Lower lobe of right lung (tissue), 2 donors: Measurements from ENCODE around the gene FCF1. TPM values are rescaled to one million over a fixed set of nuclear protein-coding genes. Genes with fewer than 3 reads are reported as not detected.

Experiments
- ATAC-seq, 2 donors: fragments of 200-7000 bp; cut with Tn5 transposase; one replicate each; pipeline ENCODE4 v1.9.1; 2020 to 2022; ENCODE audit warnings: mild to moderate bottlenecking in 2 of 2, moderate library complexity in 2 of 2
- DNase-seq: peaks from one replicate; pipeline ENCODE4 v3.0.0-alpha.2; 2020
- H3K27ac ChIP-seq: fragments of 200-600 bp; one replicate; pipeline ENCODE4 v1.8.0; 2022
- H3K27me3 ChIP-seq: fragments of 200-600 bp; one replicate; pipeline ENCODE4 v1.8.0; 2022; ENCODE audit warnings: low read depth
- H3K36me3 ChIP-seq: fragments of 200-600 bp; one replicate; pipeline ENCODE4 v1.8.0; 2022; ENCODE audit warnings: mild to moderate bottlenecking
- H3K4me1 ChIP-seq: fragments of 200-600 bp; one replicate; pipeline ENCODE4 v1.8.0; 2022
- H3K4me3 ChIP-seq: fragments of 200-600 bp; one replicate; pipeline ENCODE4 v1.8.0; 2022; ENCODE audit warnings: mild to moderate bottlenecking
- H3K9me3 ChIP-seq: fragments of 200-600 bp; one replicate; pipeline ENCODE4 v1.8.0; 2022
- intact Hi-C: fragments of 100-400 bp; cut with DNase I; formaldehyde crosslinking; loops from one replicate; pipeline ENCODE4 v1.11.0; 2022
- total RNA-seq: library from RNA; stranded (reverse); fragmentation: NEBNext Ultra II Directional; extraction: Animal tissue kit (Norgen Biotek cat#: 25700); gene quantifications from one replicate; pipeline ENCODE4 v1.2.1, GENCODE V29; 2021
- TF ChIP-seq, protein P1 (sequence below): fragments of 200-600 bp; IDR thresholded peaks from one replicate; pipeline ENCODE4 v1.8.0; 2022; ENCODE audit warnings: antibody characterized with exemption, mild to moderate bottlenecking
- donor health status: DM: no; HTN: yes; CAD: no; lungs with severe emphysema.

The FCF1 gene
- total RNA-seq, 1 donor from 2014 or later: 48.6 TPM

DNA sequence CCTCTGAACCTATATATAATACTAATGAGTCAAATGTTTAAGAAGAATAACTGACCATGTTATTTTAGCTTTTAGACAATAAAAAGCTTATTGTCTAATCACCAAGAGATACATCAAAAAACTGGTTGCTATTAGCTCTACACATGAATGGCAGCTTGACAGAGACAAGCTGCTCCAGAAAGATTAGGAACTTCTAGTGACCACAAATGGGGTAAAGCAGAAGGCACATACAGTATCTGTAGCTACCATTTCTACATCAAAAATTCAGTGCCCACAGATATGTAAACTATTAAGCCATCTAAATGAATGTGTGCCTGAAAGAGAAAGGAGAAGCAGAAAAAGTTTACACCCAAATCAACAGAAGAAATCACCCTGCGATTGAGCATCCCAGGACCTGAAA, 2.5 kb upstream of the FCF1 start:
- no peak overlapping the region for H3K27ac ChIP-seq
- no peaks in the 10 kb centered on the region for H3K9me3 ChIP-seq
- no peak for ATAC-seq
- intact Hi-C loops: no loop called here
- H3K4me1 ChIP-seq: peaks cover 52% of the 10 kb centered on the region
- TF ChIP-seq, protein P1, sequence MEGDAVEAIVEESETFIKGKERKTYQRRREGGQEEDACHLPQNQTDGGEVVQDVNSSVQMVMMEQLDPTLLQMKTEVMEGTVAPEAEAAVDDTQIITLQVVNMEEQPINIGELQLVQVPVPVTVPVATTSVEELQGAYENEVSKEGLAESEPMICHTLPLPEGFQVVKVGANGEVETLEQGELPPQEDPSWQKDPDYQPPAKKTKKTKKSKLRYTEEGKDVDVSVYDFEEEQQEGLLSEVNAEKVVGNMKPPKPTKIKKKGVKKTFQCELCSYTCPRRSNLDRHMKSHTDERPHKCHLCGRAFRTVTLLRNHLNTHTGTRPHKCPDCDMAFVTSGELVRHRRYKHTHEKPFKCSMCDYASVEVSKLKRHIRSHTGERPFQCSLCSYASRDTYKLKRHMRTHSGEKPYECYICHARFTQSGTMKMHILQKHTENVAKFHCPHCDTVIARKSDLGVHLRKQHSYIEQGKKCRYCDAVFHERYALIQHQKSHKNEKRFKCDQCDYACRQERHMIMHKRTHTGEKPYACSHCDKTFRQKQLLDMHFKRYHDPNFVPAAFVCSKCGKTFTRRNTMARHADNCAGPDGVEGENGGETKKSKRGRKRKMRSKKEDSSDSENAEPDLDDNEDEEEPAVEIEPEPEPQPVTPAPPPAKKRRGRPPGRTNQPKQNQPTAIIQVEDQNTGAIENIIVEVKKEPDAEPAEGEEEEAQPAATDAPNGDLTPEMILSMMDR: no peak
- no peaks in the 10 kb centered on the region for H3K27me3 ChIP-seq
- H3K4me3 ChIP-seq: no peak overlapping the region
- no peak for DNase-seq
- peaks cover 8% of the 10 kb centered on the region for H3K36me3 ChIP-seq

DNA sequence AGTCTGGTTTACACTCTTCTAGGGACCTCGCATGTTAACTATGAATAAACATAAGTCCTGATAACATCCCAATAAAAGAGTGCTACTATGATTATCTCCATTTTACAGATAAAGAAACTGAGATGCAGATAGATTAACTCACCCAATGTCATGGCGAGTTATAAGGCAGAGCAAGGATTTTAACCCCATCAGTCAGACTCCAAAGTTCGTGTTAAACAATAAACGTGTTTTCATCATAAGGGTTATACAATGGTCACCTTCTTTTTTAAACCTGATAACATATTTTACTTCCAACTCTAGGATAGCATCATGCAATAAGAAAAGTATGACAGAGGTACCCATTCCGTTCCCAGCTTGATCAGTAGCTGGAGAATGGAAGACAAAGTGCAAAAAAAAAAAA, 1.3 kb upstream of the FCF1 start:
- DNase-seq (no peak), ATAC-seq (no peak)
- no peaks in the 10 kb centered on the region for H3K9me3 ChIP-seq
- peaks cover 43% of the 10 kb centered on the region for H3K4me1 ChIP-seq
- intact Hi-C loops: no loop called here
- H3K4me3 ChIP-seq: peak overlapping the region; percentile 86
- TF ChIP-seq, protein P1: no peak
- no peak overlapping the region for H3K27ac ChIP-seq
- peaks cover 20% of the 10 kb centered on the region for H3K36me3 ChIP-seq
- no peaks in the 10 kb centered on the region for H3K27me3 ChIP-seq

DNA sequence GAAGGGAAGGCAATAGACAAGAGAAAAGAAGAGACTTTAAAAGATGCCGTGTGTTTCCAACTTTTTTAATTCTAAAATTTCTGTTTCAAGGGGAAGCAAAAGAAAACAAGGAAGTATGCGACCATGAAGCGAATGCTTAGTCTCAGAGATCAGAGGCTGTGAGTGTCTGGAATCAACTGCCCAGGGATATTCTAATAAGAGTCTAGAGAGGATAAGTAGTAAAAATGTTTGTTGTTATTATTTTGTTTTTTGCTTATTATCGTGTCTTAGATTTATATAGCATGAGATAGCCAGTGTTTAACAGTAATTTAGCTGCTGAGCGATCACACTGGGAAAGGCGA, 421 bp downstream of the FCF1 start:
- Histone ChIP-seq H3K27ac (peak overlapping the region; percentile 88), H3K4me1 (peaks cover 43% of the 10 kb centered on the region)
- TF ChIP-seq, protein P1: no peak

GRCh38 chr14:74720526-74720925, 7.6 kb downstream of the FCF1 start:
- TF ChIP-seq, protein P1: no peak
- no peaks in the 10 kb centered on the region for H3K9me3 ChIP-seq
- no peak overlapping the region for H3K27ac ChIP-seq
- H3K4me3 ChIP-seq: no peak overlapping the region
- ATAC-seq (no peak), DNase-seq (no peak)
- H3K4me1 ChIP-seq: no peaks in the 10 kb centered on the region
- no peaks in the 10 kb centered on the region for H3K27me3 ChIP-seq
- intact Hi-C loops: no loop called here
- peaks cover 92% of the 10 kb centered on the region for H3K36me3 ChIP-seq

More for the DNA sequence above, 421 bp downstream of the FCF1 start:
- Histone ChIP-seq H3K27me3 (no peaks in the 10 kb centered on the region), H3K36me3 (peaks cover 37% of the 10 kb centered on the region), H3K9me3 (no peaks in the 10 kb centered on the region), H3K4me3 (peak overlapping the region; percentile 86)
- ATAC-seq (peak in 1 of 2 donors; percentile 5), DNase-seq (no peak)
- intact Hi-C loops: no loop called here

DNA sequence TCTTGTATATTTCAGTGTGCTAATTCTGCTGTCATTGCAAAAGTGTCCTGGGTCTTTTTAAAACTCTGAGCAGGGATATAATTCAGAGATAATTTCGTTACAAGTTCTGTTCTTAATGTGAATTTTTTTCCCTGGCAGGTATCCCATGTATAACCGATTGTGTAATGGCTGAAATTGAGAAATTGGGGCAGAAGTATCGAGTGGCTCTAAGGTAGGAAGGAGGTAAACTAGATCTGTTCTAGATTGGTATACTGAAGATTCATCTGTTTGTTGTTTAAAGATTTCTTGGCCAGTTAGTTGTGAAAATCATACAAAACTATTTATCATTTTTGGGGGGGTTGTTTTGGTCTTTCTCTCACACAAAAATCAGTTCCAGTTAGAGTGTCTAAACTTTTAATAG, 10.2 kb downstream of the FCF1 start:
- H3K36me3 ChIP-seq: peaks cover 75% of the 10 kb centered on the region
- no peak overlapping the region for H3K4me3 ChIP-seq
- intact Hi-C loops: no loop called here
- no peaks in the 10 kb centered on the region for H3K9me3 ChIP-seq
- H3K27me3 ChIP-seq: no peaks in the 10 kb centered on the region
- ATAC-seq (no peak), DNase-seq (no peak)
- no peak overlapping the region for H3K27ac ChIP-seq
- H3K4me1 ChIP-seq: no peaks in the 10 kb centered on the region
- TF ChIP-seq, protein P1: no peak

GRCh38 chr14:74732387-74732786, 19.4 kb downstream of the FCF1 start:
- no peaks in the 10 kb centered on the region for H3K9me3 ChIP-seq
- no peak overlapping the region for H3K4me3 ChIP-seq
- TF ChIP-seq, protein P1: no peak
- H3K27ac ChIP-seq: no peak overlapping the region
- H3K4me1 ChIP-seq: no peaks in the 10 kb centered on the region
- intact Hi-C loops: no loop called here
- peaks cover 71% of the 10 kb centered on the region for H3K36me3 ChIP-seq
- ATAC-seq (no peak), DNase-seq (no peak)
- no peaks in the 10 kb centered on the region for H3K27me3 ChIP-seq
